Upper lobe of right lung (tissue), 1 donor: ENCODE data around the gene STING1. TPM values are rescaled to one million over a fixed set of nuclear protein-coding genes. Genes with fewer than 3 reads are reported as not detected.
A peak's percentile ranks its signal among the peaks of the same experiment; 100 is the strongest.

Experiments
- ATAC-seq: fragments of 200-7000 bp; cut with Tn5 transposase; one replicate; pipeline ENCODE4 v1.9.1; 2020; ENCODE audit warnings: mild to moderate bottlenecking, moderate library complexity
- DNase-seq: peaks from one replicate; pipeline ENCODE4 v3.0.0-alpha.2; 2020
- H3K27ac ChIP-seq: fragments of 200-600 bp; one replicate; pipeline ENCODE4 v1.8.0; 2022
- H3K27me3 ChIP-seq: fragments of 200-600 bp; one replicate; pipeline ENCODE4 v1.8.0; 2022; ENCODE audit warnings: mild to moderate bottlenecking
- H3K36me3 ChIP-seq: fragments of 200-600 bp; one replicate; pipeline ENCODE4 v1.8.0; 2022
- H3K4me1 ChIP-seq: fragments of 200-600 bp; one replicate; pipeline ENCODE4 v1.8.0; 2022
- H3K4me3 ChIP-seq: fragments of 200-600 bp; one replicate; pipeline ENCODE4 v1.8.0; 2022; ENCODE audit warnings: mild to moderate bottlenecking
- H3K9me3 ChIP-seq: fragments of 200-600 bp; one replicate; pipeline ENCODE4 v1.8.0; 2022
- CTCF ChIP-seq: fragments of 200-600 bp; IDR thresholded peaks from one replicate; pipeline ENCODE4 v1.8.0; 2022; ENCODE audit warnings: antibody characterized with exemption
- intact Hi-C: fragments of 100-400 bp; cut with DNase I; formaldehyde crosslinking; loops from one replicate; pipeline ENCODE4 v1.11.0; 2022
- total RNA-seq: library from RNA; stranded (reverse); fragmentation: NEBNext Ultra II Directional; extraction: Animal tissue kit (Norgen Biotek cat#: 25700); gene quantifications from one replicate; pipeline ENCODE4 v1.2.1, GENCODE V29; 2021
- donor health status: DM: no; HTN: yes; CAD: no; lungs with severe emphysema.

The STING1 gene
- total RNA-seq, 1 donor from 2014 or later, result 102 TPM

GRCh38 chr5:139474890-139475791 lies 7.4 kb downstream of the STING1 start:
- no peak overlapping the region for H3K4me3 ChIP-seq
- H3K27ac ChIP-seq, result peak overlapping the region; percentile 49
- peaks cover 34% of the 10 kb centered on the region for H3K36me3 ChIP-seq
- DNase-seq, result no peak
- no peaks in the 10 kb centered on the region for H3K27me3 ChIP-seq
- peak; percentile 79 for ATAC-seq
- no peaks in the 10 kb centered on the region for H3K9me3 ChIP-seq
- H3K4me1 ChIP-seq, result peaks cover 57% of the 10 kb centered on the region
- no peak for TF ChIP-seq CTCF
- intact Hi-C loops, result no loop called here

- H3K9me3 ChIP-seq, result no peaks in the 10 kb centered on the region
- H3K4me1 ChIP-seq, result peaks cover 46% of the 10 kb centered on the region
- no peak for ATAC-seq
- peak overlapping the region; percentile 73 for H3K27ac ChIP-seq
- H3K27me3 ChIP-seq, result no peaks in the 10 kb centered on the region
- TF ChIP-seq CTCF, result no peak
- intact Hi-C loops, result no loop called here
- no peak overlapping the region for H3K4me3 ChIP-seq
- DNase-seq, result no peak
- H3K36me3 ChIP-seq, result peaks cover 30% of the 10 kb centered on the region
These were observed 9.0 kb downstream of the STING1 start for GRCh38 chr5:139473565-139473964.

- peaks cover 25% of the 10 kb centered on the region for H3K36me3 ChIP-seq
- no peak for TF ChIP-seq CTCF
- peak overlapping the region; percentile 73 for H3K27ac ChIP-seq
- H3K27me3 ChIP-seq, result no peaks in the 10 kb centered on the region
- intact Hi-C loops, result no loop called here
- no peak overlapping the region for H3K4me3 ChIP-seq
- H3K4me1 ChIP-seq, result peaks cover 43% of the 10 kb centered on the region
- ATAC-seq (no peak), DNase-seq (no peak)
- no peaks in the 10 kb centered on the region for H3K9me3 ChIP-seq
These were observed 9.5 kb downstream of the STING1 start for GRCh38 chr5:139473105-139473504.

- intact Hi-C loops, result no loop called here
- peaks cover 19% of the 10 kb centered on the region for H3K36me3 ChIP-seq
- H3K9me3 ChIP-seq, result no peaks in the 10 kb centered on the region
- no peak for TF ChIP-seq CTCF
- peak overlapping the region; percentile 73 for H3K27ac ChIP-seq
- no peak for DNase-seq
- no peaks in the 10 kb centered on the region for H3K27me3 ChIP-seq
- H3K4me3 ChIP-seq, result no peak overlapping the region
- no peak for ATAC-seq
- peaks cover 43% of the 10 kb centered on the region for H3K4me1 ChIP-seq
These were observed 10.1 kb downstream of the STING1 start for GRCh38 chr5:139472386-139473030.

- TF ChIP-seq CTCF, result no peak
- peaks cover 39% of the 10 kb centered on the region for H3K4me1 ChIP-seq
- peak within 1 kb of the TSS; percentile 42 for H3K27ac ChIP-seq
- no peaks in the 10 kb centered on the region for H3K9me3 ChIP-seq
- DNase-seq (no peak), ATAC-seq (peak; percentile 39)
- peaks cover 5% of the 10 kb centered on the region for H3K36me3 ChIP-seq
- peak within 1 kb of the TSS; percentile 8 for H3K4me3 ChIP-seq
- no peaks in the 10 kb centered on the region for H3K27me3 ChIP-seq
- intact Hi-C loops, result no loop called here
These were observed 11.7 kb downstream of the STING1 start, which contains the start of gene SMIM33 for GRCh38 chr5:139470821-139471300. SMIM33 (plus strand) TSS chr5:139471004; CDS start chr5:139471122, 118 bp downstream.
